Keratinocyte (primary cell): ENCODE results near the gene CCDC63.

Experiments used
- CTCF ChIP-seq, 3 experiments: IDR thresholded peaks in 1 of 3; conservative IDR thresholded peaks in 1 of 3; optimal IDR thresholded peaks in 1 of 3; 2 replicates in 2 of 3; 3 replicates in 1 of 3; pipeline versions ENCODE3 to v1.5.1; 2011; ENCODE audit warnings: low read length in 3 of 3, mild to moderate bottlenecking in 3 of 3, moderate library complexity in 2 of 3, control low read depth in 1 of 3, inconsistent platforms in 1 of 3; ENCODE audit not compliant: insufficient read depth in 2 of 3; ENCODE audit errors: extremely low read depth in 1 of 3
- EZH2 ChIP-seq: IDR thresholded peaks from one replicate; pipeline ENCODE4 v1.6.1; 2012; ENCODE audit warnings: inconsistent platforms, mild to moderate bottlenecking, low read length, moderate library complexity

- no peak for TF ChIP-seq CTCF (optimal IDR thresholded peaks at IDR 0.05 in 1 of 3, IDR thresholded peaks at IDR 0.05 in 1 of 3, conservative IDR thresholded peaks at IDR 0.05 in 1 of 3; ENCODE audit: extremely low read depth in 1 of 3, insufficient read depth in 2 of 3, low read length in 3 of 3)
- TF ChIP-seq EZH2, result no peak
These were observed 89.7 kb downstream of the CCDC63 start for GRCh38 chr12:110936367-110937103.
